G401 (cell line): ENCODE measurements around the gene DYNLRB1. TPM values are rescaled to one million over a fixed set of nuclear protein-coding genes. Genes with fewer than 3 reads are reported as not detected.
A peak's percentile ranks its signal among the peaks of the same experiment; 100 is the strongest.
"Not testable (repeated sequence)": the region's sequence is repeated elsewhere in the genome, so short reads cannot be mapped to it uniquely, and the experiment has no call there.

ENCODE experiments used
- DNase-seq: peaks from one replicate; pipeline ENCODE4 v3.0.0-alpha.2; 2015; ENCODE audit warnings: low spot score
- in situ Hi-C: cut with HindIII; loops from 2 replicates; pipeline ENCODE4 v1.10.0; 2016; ENCODE audit warnings: low sequenced_read_pairs, mixed read lengths
- total RNA-seq: library from RNA; depleted of rRNA; stranded (reverse); fragments of >200 nt; shearing (Covaris generic); gene quantifications from 2 replicates; pipeline ENCODE4 v1.2.3, GENCODE V29; 2014; rRNA removed

DYNLRB1 gene
- total RNA-seq = 58.9 and 82.5 TPM in 2 replicates

DNA sequence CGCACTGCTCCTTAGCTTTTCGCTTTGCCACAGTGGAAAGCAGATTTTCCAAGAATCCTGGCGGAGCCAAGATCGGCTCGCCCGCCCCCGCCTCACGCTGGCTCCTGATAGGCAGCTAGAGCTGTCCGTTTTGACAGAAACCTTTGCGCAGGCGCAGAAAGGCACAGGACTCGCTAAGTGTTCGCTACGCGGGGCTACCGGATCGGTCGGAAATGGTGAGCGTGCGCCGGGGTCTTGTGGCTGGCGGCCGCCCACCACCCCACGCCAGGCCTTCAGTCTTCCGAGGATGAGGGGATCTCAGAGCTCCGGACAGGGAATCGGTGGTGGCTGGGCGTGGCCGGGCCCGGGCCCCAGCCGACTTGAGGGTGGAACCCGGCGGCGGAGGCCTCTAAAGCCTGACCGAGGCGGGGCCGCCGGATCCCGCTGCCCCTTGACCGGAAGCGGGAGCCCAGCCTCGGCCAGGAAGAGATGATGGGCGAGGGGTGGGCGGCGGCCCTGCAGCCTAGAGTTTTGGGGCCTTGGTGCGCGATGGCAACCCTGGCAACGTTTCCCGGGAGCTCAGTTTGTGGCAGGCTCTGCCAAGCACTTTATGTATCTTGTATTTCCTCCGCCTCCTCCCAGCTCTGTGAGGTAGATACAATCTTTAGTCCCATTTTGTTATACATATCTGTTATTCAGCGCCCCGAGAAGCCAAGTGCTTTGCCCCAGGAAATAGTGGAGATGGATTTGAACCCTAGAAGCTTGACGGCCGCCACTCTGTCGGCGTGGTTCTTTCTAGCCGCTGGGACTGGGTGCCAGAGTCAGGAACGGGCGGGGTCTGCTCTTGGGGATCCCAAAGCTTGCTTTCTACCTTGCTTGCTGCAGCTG lies at the start of gene DYNLRB1:
TSS of gene DYNLRB1 (plus strand) at position 176 of the 867 bp plus-strand sequence. CDS start at position 213, 37 bp downstream.
- in situ Hi-C loops = no loop called here
- DNase-seq = peak; percentile 98

DNA sequence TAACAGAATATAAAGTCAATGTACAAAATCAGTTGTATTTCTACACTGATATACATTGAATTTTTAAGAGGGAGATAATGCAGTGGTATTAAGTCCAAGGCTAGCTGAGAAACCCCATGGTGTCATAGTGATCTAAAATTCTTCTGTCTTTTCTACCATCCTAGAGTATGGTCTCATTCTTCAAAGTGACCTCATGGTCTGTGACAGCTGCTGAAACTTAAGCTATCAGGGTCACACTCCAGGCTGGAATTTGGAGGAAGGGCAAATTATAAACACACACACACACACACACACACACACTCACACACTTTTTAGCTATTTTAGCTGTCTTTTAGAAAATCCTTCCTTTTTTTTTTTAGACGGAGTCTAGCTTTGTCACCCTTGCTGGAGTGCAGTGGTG lies 47.3 kb upstream of the DYNLRB1 start:
- no peak for DNase-seq
- in situ Hi-C loops = no loop called here

DNA sequence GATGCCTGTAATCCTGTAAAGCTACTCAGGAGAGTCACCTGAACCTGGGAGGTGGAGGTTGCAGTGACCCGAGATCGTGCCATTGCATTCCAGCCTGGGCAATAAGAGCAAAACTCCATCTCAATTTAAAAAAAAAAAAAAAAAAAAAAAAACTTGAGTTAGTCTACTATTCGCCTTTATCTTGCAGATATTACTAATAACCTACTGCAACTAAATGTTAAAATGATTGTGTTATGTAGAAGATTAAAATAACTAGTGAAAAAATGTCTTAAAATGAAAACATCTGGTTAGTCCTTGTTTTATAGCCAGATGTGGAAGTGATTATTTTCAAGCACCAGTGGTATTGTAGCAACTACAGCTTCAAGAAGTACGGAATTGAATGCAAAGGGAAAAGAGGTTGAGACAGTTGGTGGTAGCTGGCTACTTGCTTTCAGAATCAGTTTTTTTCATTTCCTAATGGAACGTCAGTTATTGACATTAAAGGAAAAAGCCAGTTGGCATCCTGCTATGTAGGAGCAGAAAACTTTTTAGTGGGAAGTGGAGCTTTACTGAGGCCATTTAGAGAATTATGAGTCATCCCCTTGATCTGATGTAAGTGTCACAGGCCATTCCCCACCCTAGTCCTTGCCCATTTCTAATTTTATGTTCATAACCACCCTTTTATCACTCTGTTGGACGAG lies 43.8 kb upstream of the DYNLRB1 start:
- DNase-seq = no peak
- in situ Hi-C loops = no loop called here

DNA sequence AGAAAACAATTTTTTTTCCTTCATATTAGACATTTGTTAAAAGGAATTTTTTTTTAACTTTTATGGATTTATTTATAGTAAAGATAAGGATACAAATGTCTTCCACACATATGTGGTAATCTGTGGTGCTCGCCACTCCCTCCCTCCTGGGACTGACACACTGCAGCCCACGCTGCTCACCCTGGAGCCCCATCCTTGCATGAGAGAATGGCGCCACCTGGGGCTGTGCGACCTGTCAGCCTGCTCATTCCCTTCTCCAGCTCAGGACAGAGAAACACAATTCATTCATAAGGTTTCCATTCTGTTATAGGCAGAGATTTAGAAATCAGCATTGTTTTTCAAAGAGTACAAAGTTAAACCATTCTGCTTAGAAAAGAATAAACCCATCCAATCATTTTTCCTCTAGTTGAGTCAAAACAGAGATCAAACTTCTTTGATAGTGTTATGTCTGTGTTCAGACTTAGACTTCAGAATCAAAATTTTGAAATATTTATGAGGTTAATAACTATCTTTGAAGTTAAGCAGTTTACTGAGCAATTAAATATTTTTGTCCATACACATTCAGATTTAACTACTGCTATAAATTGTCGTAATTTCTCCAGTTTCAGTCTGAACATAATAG lies 42.8 kb upstream of the DYNLRB1 start:
- in situ Hi-C loops = no loop called here
- DNase-seq = peak; percentile 26

DNA sequence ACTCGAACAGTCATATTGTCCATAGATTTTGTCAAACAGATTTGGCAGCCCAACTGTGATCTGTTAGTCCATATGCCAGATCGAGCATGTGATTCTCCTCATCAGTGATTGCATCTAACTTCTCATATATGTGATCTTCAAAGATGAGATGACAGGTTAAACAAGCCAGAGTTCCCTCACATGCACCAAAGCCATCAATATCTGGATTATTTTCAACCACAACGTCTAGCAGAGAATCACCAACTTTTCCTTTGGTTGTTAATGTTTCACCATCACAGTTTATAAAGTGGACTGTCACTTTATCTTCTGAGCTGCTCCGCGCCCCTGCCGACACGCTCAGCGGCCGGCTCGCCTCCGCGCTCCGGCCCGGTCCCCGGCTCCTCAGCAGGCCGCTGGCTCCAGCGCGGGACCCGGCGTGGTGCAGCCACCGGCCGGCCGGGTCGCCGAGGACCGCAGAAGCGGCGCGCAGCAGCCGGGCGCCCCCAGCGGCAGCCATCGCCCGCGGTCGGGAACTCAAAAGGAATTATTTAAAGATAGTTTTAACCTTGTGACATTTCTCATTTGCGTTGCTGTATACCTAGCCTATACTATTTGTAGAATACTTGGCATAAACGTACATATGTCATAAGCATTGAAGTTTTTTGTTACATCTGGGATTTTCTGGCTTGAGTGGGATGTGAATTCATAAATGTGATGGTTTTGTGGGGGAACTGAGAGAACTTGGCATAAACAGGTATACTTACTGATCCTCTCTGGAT lies 40.1 kb upstream of the DYNLRB1 start:
- DNase-seq = peak; percentile 56
- in situ Hi-C loops = no loop called here

DNA sequence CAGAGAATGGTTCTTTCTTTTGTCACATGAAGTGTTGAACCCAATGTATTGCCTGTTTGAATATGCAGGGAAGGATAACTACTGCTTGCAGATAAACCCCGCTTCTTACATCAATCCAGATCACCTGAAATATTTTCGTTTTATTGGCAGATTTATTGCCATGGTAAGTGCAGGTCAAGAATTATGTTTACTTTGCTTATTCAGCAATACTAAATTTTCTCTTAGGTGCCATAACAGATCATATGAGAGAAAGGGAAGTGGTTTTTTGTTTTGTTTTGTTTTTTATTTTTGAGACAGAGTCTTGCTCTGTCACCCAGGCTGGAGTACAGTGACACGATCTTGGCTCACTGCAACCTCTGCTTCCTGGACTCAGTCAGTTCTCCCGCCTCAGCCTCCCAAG lies 36.6 kb upstream of the DYNLRB1 start:
- DNase-seq = no peak
- in situ Hi-C loops = no loop called here

DNA sequence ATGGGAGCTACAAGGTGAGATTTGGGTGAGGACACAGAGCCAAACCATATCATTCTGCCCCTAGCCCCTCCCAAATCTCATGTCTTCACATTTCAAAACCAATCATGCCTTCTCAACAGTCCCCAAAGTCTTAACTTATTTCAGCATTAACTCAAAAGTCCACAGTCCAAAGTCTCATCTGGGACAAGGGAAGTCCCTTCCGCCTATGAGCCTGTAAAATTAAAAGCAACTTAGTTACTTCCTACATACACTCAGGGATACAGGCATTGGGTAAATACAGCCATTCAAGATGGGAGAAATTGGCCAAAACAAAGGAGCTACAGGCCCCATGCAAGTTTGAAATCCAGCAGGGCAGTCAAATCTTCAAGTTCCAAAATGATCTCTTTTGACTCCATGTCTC lies 34.1 kb upstream of the DYNLRB1 start:
- DNase-seq, in situ Hi-C loops: not testable (repeated sequence)

DNA sequence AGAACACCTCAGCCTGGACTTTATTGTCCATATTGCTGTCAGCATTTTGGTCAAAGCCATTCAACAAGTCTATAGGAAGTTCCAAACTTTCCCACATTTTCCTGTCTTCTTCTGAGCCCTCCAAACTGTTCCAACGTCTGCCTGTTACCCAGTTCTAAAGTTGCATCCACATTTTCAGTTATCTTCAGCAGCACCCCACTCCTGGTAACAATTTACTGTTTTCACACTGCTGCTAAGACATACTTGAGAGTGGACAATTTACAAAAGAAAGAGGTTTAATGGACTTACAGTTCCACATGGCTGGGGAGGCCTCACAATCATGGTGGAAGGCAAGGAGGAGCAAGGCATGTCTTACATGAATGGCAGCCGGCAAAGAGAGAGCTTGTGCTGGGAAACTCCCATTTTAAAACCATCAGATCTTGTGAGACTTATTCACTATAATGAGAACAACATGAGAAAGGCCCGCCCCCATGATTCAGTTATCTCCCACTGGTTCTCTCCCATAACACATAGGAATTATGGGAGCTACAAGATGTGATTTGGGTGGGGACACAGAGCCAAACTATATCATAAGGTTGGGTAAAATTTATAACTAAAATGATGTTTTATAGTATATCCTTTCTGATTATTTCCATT lies 32.5 kb upstream of the DYNLRB1 start:
- in situ Hi-C loops, DNase-seq: not testable (repeated sequence)

DNA sequence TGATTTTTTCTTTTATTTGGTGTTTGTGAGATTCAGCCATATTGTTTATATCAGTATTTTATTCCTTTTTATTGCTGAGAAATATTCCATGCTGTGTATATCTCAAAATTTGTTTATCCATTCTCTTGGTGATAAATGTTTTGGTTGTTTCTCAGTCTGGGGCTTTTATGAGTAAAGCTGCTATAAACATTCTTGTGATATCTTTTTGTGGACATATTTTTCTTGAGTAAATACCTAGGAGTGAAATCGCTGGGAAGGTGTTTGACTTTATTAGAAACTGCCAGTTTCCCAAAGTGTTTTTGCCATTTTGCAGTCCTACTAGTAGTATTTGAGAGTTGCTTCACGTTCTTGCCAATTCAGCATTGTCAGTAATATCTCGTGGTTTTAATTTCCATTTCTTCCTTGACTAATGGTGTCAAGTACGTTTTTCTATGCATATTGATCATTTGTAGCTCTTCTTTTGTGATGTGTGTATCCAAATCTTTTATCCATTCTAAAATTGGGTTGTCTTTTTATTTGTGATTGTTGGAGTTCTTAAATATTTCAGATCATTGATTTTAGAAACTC lies 31.1 kb upstream of the DYNLRB1 start:
- DNase-seq = no peak
- in situ Hi-C loops = no loop called here

DNA sequence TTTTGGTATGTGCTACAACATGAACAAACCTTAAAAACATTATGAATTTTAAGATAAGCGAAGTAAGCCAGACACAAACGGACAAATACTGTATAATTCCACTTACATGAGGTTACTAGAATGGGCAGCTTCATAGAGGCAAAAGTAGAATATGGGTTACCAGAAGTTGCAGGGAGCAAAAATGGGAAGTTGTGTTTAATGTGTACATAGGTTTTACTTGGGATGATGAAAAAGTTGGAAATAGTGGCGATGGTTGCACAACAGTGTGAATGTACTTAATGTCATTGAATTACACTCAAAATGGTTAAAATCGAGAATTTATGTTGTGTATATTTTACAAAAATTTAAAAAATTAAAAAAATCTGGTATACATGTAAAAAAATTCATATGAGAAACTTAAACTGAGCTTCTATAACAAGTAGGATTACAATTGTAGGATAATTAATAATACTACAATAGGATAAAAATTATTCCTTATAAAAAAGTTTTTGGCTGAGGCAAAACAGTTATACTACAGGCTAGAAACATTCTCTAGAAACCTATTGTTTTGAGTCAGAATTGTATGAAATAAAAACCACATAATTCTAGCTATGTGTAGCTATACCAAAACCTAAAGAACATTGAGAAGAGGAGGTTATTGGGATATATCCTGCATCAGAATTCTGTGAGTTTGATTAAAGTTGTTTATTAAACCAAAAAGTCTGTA lies 24.8 kb upstream of the DYNLRB1 start:
- in situ Hi-C loops = no loop called here
- no peak for DNase-seq

DNA sequence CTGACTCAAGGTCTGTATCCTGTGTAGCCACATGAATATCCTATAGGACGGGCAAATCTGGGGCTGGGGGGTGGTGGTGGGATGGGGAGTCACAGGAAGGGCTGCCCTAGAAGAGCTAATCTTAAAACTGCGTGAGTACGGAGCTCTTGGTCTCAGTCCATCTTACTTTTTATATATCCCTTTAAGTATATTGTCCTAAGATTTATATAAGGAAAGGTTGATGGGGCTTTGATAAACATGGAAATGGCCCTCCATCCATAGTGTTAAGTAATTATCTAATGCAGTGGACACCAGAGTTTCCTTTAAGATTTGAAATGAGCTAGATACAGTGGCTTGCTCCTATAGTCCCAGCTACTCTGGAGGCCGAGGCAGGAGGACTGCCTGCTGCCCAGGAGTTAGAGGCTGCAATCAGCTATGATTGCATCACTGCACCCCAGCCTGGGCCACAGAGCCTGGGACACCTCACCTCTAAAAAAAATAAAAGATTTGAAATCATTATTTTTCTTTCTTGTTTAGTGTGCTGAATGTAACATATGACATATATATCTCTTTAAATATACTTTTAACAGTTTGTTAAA lies 24.2 kb upstream of the DYNLRB1 start:
- DNase-seq = no peak
- in situ Hi-C loops = no loop called here

DNA sequence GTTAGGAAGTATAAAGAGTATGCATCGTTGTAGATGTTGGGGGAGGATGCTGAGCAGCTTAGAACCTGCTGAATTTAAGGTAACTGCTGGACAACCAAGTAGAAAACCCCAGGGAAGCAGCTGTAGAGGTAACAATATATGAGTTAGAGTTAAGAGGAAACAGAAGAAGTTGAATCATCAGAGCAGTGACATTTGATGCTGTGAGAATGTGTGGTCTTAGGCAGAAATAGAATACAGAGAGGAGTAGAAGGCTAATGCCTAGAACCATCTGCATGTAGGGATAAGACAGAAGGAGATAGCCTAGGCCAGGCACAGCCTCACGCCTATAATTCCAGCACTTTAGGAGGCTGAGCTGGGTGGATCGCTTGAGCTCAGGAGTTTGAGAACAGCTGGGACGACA lies 22.6 kb upstream of the DYNLRB1 start:
- no peak for DNase-seq
- in situ Hi-C loops = no loop called here

DNA sequence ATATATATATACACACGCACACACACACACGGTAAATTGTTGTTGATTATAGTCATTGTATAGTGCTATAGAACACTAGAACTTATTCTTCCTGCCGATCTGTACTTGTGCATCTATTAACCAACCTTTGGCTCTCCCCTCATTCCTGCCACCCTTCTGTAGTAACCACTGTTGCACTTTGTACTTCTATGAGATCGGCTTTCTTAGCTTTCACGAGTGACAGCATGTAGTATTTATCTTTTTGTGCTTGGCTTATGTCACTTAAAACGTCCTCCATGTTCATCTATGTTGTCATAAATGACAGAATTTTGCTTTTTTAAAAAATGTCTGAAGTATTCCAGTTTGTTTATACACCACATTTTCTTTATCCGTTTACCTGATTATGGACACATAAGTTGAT lies 20.9 kb upstream of the DYNLRB1 start:
- in situ Hi-C loops = no loop called here
- no peak for DNase-seq

DNA sequence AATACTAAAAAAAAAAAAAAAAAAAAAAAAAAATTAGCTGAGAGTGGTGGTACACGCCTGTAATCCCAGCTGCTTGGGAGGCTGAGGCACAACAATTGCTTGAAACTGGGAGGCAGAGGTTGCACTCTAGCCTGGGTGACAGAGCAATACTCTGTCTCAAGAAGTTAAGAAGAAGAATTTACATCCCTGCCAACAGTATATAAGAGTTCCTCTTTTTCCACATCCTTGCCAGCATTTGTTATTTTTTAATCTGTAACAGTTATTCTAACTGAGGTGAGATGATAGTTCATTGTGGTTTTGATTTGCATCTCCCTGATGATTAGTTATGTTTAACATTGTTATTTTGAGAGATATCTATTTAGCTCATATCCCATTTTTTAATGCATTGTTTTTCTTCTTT lies 20.3 kb upstream of the DYNLRB1 start:
- in situ Hi-C loops = no loop called here

DNA sequence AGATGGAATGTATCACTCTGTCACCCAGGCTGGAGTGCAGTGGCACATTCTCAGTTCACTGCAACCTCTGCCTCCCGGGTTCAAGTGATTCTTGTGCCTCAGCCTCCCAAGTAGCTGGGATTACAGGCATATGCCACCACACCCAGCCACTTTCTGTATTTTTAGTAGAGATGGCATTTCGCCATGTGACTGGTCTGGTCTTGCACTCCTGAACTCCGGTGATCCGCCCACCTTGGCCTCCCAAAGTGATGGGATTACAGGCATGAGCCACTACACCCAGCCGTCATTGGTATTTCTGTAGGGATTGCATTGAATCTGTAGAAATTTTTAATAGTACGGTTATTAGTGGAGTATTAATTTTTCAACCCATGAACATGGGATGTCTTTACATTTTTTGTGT lies 18.6 kb upstream of the DYNLRB1 start:
- in situ Hi-C loops, DNase-seq: not testable (repeated sequence)

More for the DNA sequence above, 20.3 kb upstream of the DYNLRB1 start:
- no peak for DNase-seq

DNA sequence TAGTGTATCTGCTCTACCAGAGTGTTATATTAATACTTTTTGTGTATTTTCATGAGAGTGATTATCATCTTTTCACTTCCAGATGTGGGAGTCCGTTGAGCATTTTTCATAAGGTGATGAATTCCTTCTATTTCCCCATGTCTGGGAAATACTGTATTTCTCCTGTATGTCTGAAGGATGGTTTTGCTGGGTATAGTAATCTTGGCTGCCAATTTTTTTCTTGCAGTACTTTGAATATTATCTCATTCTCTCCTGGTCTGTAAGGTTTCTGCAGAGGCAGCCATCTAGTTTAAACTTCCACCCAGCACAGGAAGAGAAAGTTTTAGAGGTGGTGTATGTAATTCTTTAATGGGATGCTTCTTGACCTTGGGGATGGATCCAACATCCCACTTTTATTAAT lies 15.4 kb upstream of the DYNLRB1 start:
- DNase-seq = no peak
- in situ Hi-C loops = no loop called here

DNA sequence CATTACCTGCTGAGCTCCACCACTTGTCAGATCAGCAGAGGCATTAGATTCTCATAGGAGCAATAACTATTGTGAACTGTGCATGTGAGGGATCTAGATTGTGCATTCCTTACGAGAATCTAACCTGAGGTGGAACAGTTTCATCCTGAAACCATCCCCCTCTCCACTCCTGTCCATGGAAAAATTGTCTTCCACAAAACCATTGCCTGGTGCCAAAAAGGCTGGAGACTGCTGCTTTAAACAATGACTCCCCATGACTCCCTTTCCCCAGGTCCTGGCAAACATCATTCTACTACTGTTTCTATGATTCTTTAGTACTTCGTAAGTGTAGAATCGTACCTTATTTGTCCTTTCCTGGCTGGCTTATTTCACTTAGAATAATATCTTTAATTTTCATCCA lies 9.7 kb upstream of the DYNLRB1 start:
- in situ Hi-C loops = no loop called here
- DNase-seq = no peak
